HG03097 (cell line): ENCODE results near the gene POLR2J3.
"Not testable (repeated sequence)": the region's sequence is repeated elsewhere in the genome, so short reads cannot be mapped to it uniquely, and the experiment has no call there.

ENCODE experiments used
- ATAC-seq: cut with Tn5 transposase; IDR thresholded peaks from one replicate; pipeline ENCODE4 v1.9.1; 2021; ENCODE audit not compliant: unreplicated experiment, low FRiP score

Gene POLR2J3

GRCh38 chr7:102589857-102590256, 17.5 kb upstream of the POLR2J3 start:
- peak; percentile 25 for ATAC-seq

GRCh38 chr7:102583495-102583894, 11.1 kb upstream of the POLR2J3 start:
- not testable (repeated sequence) for ATAC-seq

GRCh38 chr7:102581722-102582121, 9.3 kb upstream of the POLR2J3 start:
- not testable (repeated sequence) for ATAC-seq

GRCh38 chr7:102578486-102578885, 6.1 kb upstream of the POLR2J3 start:
- ATAC-seq: not testable (repeated sequence)

GRCh38 chr7:102577315-102578240, 5.2 kb upstream of the POLR2J3 start:
- not testable (repeated sequence) for ATAC-seq

GRCh38 chr7:102576363-102576762, 4.0 kb upstream of the POLR2J3 start:
- ATAC-seq: not testable (repeated sequence)

- not testable (repeated sequence) for ATAC-seq
Observed at GRCh38 chr7:102574607-102575006, 2.2 kb upstream of the POLR2J3 start.

- not testable (repeated sequence) for ATAC-seq
Observed at GRCh38 chr7:102568620-102569019, 3.8 kb downstream of the POLR2J3 start.

GRCh38 chr7:102550808-102551422, 21.5 kb downstream of the POLR2J3 start, which contains the start of gene SPDYE2:
TSS of gene SPDYE2 (plus strand) at chr7:102551226. CDS start at chr7:102553256, 2,030 bp downstream.
- not testable (repeated sequence) for ATAC-seq

- ATAC-seq: peak; percentile 53
Observed at GRCh38 chr7:102546353-102546752, 26.0 kb downstream of the POLR2J3 start.

- not testable (repeated sequence) for ATAC-seq
Observed at GRCh38 chr7:102545288-102545687, 27.1 kb downstream of the POLR2J3 start.

- ATAC-seq: not testable (repeated sequence)
Observed at GRCh38 chr7:102544372-102544771, 28.0 kb downstream of the POLR2J3 start.

GRCh38 chr7:102543596-102543995, 28.8 kb downstream of the POLR2J3 start, which contains the start of gene UPK3BL2:
TSS of gene UPK3BL2 (minus strand) at chr7:102543696. CDS start at chr7:102543636, 60 bp downstream.
- ATAC-seq: not testable (repeated sequence)

- ATAC-seq: not testable (repeated sequence)
Observed at GRCh38 chr7:102542771-102543170, 29.6 kb downstream of the POLR2J3 start.

GRCh38 chr7:102542083-102542482, 30.3 kb downstream of the POLR2J3 start:
- not testable (repeated sequence) for ATAC-seq

- ATAC-seq: not testable (repeated sequence)
Observed at GRCh38 chr7:102540604-102541003, 31.8 kb downstream of the POLR2J3 start.

GRCh38 chr7:102535062-102535615, 37.2 kb downstream of the POLR2J3 start:
- not testable (repeated sequence) for ATAC-seq

- ATAC-seq: not testable (repeated sequence)
Observed at GRCh38 chr7:102532127-102532526, 40.3 kb downstream of the POLR2J3 start.

GRCh38 chr7:102531583-102531982, 40.8 kb downstream of the POLR2J3 start:
- ATAC-seq: not testable (repeated sequence)

- ATAC-seq: not testable (repeated sequence)
Observed at GRCh38 chr7:102527822-102528793, 44.3 kb downstream of the POLR2J3 start.
